ENCODE results near the gene PSRC1. TPM values are rescaled to one million over a fixed set of nuclear protein-coding genes. Genes with fewer than 3 reads are reported as not detected.

PSRC1 gene
- total and polyA plus RNA-seq, 2 experiments from 2014 or later, result 15.3 to 15.6 TPM

DNA sequence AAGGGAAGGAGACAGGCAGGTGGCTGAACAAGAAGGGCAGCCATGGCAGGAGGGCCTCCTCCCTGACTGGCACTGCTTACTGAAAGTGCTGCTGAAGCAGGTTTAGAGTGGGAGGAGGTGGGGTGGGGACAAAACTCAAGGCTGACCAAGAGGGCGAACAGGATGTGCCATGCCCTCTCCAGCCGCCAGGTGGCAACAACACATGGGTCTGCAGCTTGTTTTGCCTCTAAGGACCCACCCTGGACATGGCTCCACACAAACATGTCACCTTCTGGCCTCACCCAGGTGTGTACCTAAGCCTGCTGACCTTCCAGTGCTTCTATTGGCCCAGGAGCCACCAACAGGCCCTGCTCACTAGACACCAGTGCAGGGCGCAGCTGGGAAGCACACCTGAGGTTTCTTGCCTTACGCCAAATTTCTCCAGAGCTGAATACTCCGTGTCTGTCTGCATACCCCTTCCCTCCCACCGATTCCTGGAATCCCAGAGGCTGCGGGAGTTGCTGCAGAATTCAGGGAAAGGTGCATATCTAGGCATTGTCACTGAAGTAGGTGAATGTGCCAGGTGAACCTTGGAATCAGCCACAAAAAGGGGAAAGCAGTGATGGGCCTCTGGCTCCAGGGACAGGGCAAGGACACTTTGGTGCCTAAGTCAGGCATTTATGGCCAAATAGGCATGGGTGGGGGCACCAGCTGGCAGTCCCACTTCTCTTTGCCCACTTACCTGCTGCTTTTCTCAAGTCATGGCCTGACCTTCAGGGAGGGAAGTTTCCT lies 5.3 kb downstream of the PSRC1 start:
- Histone ChIP-seq H3K4me1 (ENCODE audit: insufficient read depth) (peaks cover 6% of the 10 kb centered on the region; the same call in 1 of the 2 replicates), H3K9me2 (ENCODE audit: insufficient read depth) (no peaks in the 10 kb centered on the region), H4K20me1 (ENCODE audit: insufficient read depth) (no peaks in the 10 kb centered on the region), H3F3A (ENCODE audit: insufficient read depth) (no peaks in the 10 kb centered on the region; the same call in 1 of the 2 replicates), H2AFZ (no peak overlapping the region), H3K27me3 (replicated peaks; ENCODE audit: insufficient read depth) (no peaks in the 10 kb centered on the region), H3K4me3 (no peak overlapping the region), H3K9ac (no peak overlapping the region), H3K9me3 (ENCODE audit: low read depth) (no peaks in the 10 kb centered on the region), H3K4me2 (ENCODE audit: unreplicated experiment) (no peak overlapping the region), H3K79me2 (ENCODE audit: insufficient read depth) (peaks cover 17% of the 10 kb centered on the region), H3K27ac (no peak overlapping the region), H3K36me3 (ENCODE audit: low read depth) (no peaks in the 10 kb centered on the region)
- in situ Hi-C loops (cut with MboI), result loop anchor here (5.0 kb wide), 1 partner anchor 120 kb away; the partner anchor contains the start of gene SORT1
- 67 to 68% methylated on average over 7 of the region's 7 CpGs for WGBS, 2 experiments (ENCODE audit: low coverage in 1 of 2, low lambda C conversion rate in 2 of 2, missing lambda C conversion rate in 2 of 2)
- peak; percentile 72 for DNase-seq
- TF ChIP-seq EZH2phosphoT487 (IDR thresholded peaks at IDR 0.05; ENCODE audit: insufficient read depth, low read depth) (no peak), EZH2 (IDR thresholded peaks at IDR 0.05; ENCODE audit: insufficient read depth, poor library complexity, severe bottlenecking) (no peak)

DNA sequence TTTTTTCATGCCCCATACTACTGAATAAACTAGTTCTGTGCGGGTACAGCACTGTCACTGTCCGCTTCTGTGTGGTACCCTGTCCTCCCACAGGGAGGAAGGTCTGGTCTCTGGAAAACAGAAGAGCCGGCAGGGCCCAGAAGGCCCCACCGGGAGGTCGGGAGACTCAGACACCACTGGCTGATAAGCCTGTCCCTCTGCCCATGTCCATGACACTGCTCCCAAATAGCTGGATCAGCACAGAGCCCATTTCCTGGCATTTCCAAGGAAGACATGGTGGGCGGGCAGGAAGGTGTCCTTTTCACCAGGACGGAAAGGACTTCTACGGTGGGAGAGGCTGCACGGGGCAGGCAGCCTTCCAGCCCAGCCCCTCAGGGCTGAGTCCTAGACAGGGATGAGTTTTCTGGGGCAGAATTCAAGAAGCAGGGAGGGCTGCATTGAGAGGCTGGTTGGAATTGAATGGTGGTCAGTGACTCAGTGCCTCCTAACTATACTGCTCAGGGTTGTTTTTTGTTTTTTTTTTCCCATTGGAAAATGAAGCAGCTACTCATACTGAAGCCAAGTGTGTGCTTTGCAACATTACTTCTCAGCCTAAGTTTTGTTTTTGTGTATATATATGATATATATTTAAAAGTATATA lies 7.1 kb downstream of the PSRC1 start:
- Histone ChIP-seq H4K20me1 (ENCODE audit: insufficient read depth) (no peaks in the 10 kb centered on the region), H3F3A (ENCODE audit: insufficient read depth) (no peaks in the 10 kb centered on the region; the same call in 1 of the 2 replicates), H3K9me3 (ENCODE audit: low read depth) (no peaks in the 10 kb centered on the region), H3K36me3 (ENCODE audit: low read depth) (no peaks in the 10 kb centered on the region), H3K4me2 (ENCODE audit: unreplicated experiment) (no peak overlapping the region), H3K27ac (no peak overlapping the region), H3K9me2 (ENCODE audit: insufficient read depth) (no peaks in the 10 kb centered on the region), H3K27me3 (replicated peaks; ENCODE audit: insufficient read depth) (no peaks in the 10 kb centered on the region), H2AFZ (no peak overlapping the region), H3K79me2 (ENCODE audit: insufficient read depth) (peaks cover under 1% of the 10 kb centered on the region; the same call in 1 of the 2 replicates), H3K4me3 (no peak overlapping the region), H3K9ac (no peak overlapping the region), H3K4me1 (ENCODE audit: insufficient read depth) (peaks cover 6% of the 10 kb centered on the region; the same call in 1 of the 2 replicates)
- no peak for TF ChIP-seq EZH2phosphoT487 (IDR thresholded peaks at IDR 0.05; ENCODE audit: insufficient read depth, low read depth)
- in situ Hi-C loops (cut with MboI), result loop anchor here (5.0 kb wide), 1 partner anchor 121 kb away; the partner anchor contains the start of gene SORT1
- peak; percentile 73 for DNase-seq
- 58 to 65% methylated on average over 9 of the region's 9 CpGs for WGBS, 2 experiments (ENCODE audit: low coverage in 1 of 2, low lambda C conversion rate in 2 of 2, missing lambda C conversion rate in 2 of 2)

DNA sequence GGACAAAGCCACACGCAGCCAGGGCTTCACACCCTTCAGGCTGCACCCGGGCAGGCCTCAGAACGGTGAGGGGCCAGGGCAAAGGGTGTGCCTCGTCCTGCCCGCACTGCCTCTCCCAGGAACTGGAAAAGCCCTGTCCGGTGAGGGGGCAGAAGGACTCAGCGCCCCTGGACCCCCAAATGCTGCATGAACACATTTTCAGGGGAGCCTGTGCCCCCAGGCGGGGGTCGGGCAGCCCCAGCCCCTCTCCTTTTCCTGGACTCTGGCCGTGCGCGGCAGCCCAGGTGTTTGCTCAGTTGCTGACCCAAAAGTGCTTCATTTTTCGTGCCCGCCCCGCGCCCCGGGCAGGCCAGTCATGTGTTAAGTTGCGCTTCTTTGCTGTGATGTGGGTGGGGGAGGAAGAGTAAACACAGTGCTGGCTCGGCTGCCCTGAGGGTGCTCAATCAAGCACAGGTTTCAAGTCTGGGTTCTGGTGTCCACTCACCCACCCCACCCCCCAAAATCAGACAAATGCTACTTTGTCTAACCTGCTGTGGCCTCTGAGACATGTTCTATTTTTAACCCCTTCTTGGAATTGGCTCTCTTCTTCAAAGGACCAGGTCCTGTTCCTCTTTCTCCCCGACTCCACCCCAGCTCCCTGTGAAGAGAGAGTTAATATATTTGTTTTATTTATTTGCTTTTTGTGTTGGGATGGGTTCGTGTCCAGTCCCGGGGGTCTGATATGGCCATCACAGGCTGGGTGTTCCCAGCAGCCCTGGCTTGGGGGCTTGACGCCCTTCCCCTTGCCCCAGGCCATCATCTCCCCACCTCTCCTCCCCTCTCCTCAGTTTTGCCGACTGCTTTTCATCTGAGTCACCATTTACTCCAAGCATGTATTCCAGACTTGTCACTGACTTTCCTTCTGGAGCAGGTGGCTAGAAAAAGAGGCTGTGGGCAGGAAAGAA lies 8.1 kb downstream of the PSRC1 start:
- no peak overlapping the region for H3K9ac ChIP-seq
- H3K9me3 ChIP-seq (ENCODE audit: low read depth), result no peaks in the 10 kb centered on the region
- no peaks in the 10 kb centered on the region; the same call in 1 of the 2 replicates for H3F3A ChIP-seq (ENCODE audit: insufficient read depth)
- no peaks in the 10 kb centered on the region for H4K20me1 ChIP-seq (ENCODE audit: insufficient read depth)
- H3K4me3 ChIP-seq, result no peak overlapping the region
- no peak overlapping the region for H3K4me2 ChIP-seq (ENCODE audit: unreplicated experiment)
- WGBS, 2 experiments (ENCODE audit: low coverage in 1 of 2, low lambda C conversion rate in 2 of 2, missing lambda C conversion rate in 2 of 2), result 62 to 69% methylated on average over 21 to 24 of the region's 24 CpGs
- H3K79me2 ChIP-seq (ENCODE audit: insufficient read depth), result no peaks in the 10 kb centered on the region
- in situ Hi-C loops (cut with MboI), result loop anchor here (5.0 kb wide), 1 partner anchor 122 kb away; the partner anchor contains the start of gene SORT1
- DNase-seq, result peak; percentile 35
- peaks cover 6% of the 10 kb centered on the region; the same call in 1 of the 2 replicates for H3K4me1 ChIP-seq (ENCODE audit: insufficient read depth)
- H3K27ac ChIP-seq, result no peak overlapping the region
- H3K9me2 ChIP-seq (ENCODE audit: insufficient read depth), result no peaks in the 10 kb centered on the region
- no peaks in the 10 kb centered on the region for H3K27me3 ChIP-seq (replicated peaks; ENCODE audit: insufficient read depth)
- H3K36me3 ChIP-seq (ENCODE audit: low read depth), result no peaks in the 10 kb centered on the region
- H2AFZ ChIP-seq, result no peak overlapping the region
- TF ChIP-seq EZH2 (IDR thresholded peaks at IDR 0.05; ENCODE audit: insufficient read depth, poor library complexity, severe bottlenecking) (no peak), EZH2phosphoT487 (IDR thresholded peaks at IDR 0.05; ENCODE audit: insufficient read depth, low read depth) (no peak)
